NCI-H524 treated with DMSO at 0.1 percent for 48 hours (cell line): ENCODE data around the gene SLC5A9.
"Not testable (repeated sequence)": the region's sequence is repeated elsewhere in the genome, so short reads cannot be mapped to it uniquely, and the experiment has no call there.

ENCODE experiments used
- DNase-seq: peaks from one replicate; lab custom pipeline; 2025; lab: John Stamatoyannopoulos, UW

Gene SLC5A9

GRCh38 chr1:48222501-48223242 lies at the start of gene SLC5A9:
Gene SLC5A9, plus strand, starts transcription at chr1:48222716. Its CDS starts 21 bp downstream, at chr1:48222737.
- DNase-seq, result no peak

- DNase-seq, result no peak
Observed at GRCh38 chr1:48175116-48175515, 47.4 kb upstream of the SLC5A9 start.

- no peak for DNase-seq
Observed at GRCh38 chr1:48177257-48177656, 45.3 kb upstream of the SLC5A9 start.

GRCh38 chr1:48181669-48182367 lies 40.7 kb upstream of the SLC5A9 start:
- DNase-seq, result no peak

- DNase-seq, result peak; percentile 90
Observed at GRCh38 chr1:48182439-48182838, 40.1 kb upstream of the SLC5A9 start.

GRCh38 chr1:48186306-48186839 lies 36.1 kb upstream of the SLC5A9 start:
- no peak for DNase-seq

DNA sequence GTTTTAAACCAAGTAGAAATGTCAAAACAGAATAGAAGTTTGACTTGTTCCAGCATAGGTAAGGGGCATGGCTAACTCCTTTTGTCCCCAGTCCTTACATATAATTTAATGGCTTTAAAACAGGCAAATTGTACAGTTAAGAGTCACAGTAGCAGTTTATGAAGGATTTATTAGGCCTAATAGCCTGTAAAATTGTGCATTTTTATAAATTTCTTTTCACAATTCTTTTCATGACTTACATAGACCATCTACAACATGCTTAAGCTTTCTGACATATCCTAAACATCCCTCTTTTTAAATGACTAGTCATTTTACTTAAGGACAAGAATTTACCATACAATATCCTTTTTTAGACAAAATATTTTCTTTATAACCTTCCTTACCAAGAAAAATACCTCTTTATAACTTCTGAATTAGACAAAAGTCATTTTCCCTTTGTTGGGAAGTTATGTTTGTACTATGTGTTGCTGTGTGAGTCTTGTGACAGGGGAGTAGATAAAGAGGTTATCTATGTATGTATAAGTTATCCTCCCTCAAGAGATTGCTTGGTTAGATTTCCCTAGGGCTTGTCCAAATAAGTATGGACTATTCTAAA lies 34.5 kb upstream of the SLC5A9 start:
- no peak for DNase-seq

DNA sequence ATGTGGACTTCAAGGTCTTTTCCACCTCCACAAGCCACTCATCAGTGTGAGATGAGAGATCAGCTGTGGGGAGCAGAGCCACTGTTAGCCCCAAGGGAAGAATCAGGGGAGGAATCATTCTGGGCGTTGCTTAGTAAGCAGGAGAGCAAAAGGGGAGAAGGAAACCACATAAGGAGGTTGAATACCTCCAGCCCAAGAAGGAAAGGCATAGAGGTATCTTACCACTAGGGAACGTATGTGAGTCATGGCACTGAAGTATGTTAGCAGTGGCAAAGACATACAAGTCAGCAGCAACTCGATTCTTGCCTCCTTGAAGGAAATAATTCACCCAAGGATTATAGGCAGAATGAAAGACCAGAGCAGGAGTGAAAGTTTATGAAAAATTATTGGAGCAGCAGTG lies 31.6 kb upstream of the SLC5A9 start:
- DNase-seq, result no peak

GRCh38 chr1:48194801-48195200 lies 27.7 kb upstream of the SLC5A9 start:
- DNase-seq, result no peak

GRCh38 chr1:48196237-48196636 lies 26.3 kb upstream of the SLC5A9 start:
- DNase-seq, result no peak

DNA sequence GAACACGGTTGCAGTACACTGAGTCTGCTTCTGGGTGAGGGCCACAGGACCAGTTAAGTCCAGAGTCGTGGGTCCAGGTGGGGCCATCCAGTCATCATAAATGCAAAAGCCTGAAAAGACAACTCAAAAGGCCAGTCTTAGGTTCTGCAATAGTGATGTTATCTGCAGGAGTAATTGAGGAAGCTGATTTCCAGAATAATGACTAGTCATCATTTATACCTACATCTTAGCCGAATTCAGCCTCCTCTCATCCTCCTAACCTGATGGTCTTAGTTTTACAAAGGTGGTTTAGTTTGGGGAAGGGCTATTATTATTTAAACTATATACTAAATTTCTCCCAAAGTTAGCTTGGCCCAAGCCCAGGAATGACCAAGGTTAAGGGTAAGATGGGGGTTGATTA lies 23.5 kb upstream of the SLC5A9 start:
- DNase-seq, result no peak

DNA sequence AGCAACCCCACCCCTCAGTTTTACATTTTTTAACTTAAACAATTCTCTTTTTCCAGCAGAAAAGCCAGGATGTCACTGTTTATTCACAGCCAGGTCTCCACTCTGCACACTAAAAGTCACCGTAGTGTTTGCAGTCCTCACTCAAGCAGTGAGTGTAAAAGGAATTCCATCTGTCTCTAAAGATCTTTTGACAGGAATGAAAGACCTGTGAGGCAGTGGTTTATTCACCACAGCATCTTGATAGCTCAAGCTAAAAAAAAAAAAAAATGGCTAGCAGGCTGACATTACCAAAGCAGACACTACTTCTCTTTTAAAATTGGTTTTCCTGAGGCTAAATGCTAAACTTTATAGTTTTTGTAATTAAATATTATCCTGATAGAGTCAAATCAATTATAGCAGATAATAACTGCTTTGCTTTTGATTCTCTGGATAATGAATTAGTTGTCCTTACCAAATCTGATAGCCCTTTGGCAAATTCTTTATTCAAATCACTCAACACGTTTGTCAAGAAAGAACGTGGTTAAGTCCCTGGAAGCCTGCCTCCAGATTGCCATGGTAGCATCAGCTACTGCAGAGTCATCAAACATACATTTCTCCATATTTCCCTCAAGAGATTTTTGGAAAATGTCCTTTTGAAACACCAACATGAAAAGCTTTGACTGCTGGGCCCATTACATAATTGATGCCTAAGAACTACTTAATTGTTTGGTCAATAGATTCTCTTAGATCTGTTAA lies 22.2 kb upstream of the SLC5A9 start:
- DNase-seq, result no peak

DNA sequence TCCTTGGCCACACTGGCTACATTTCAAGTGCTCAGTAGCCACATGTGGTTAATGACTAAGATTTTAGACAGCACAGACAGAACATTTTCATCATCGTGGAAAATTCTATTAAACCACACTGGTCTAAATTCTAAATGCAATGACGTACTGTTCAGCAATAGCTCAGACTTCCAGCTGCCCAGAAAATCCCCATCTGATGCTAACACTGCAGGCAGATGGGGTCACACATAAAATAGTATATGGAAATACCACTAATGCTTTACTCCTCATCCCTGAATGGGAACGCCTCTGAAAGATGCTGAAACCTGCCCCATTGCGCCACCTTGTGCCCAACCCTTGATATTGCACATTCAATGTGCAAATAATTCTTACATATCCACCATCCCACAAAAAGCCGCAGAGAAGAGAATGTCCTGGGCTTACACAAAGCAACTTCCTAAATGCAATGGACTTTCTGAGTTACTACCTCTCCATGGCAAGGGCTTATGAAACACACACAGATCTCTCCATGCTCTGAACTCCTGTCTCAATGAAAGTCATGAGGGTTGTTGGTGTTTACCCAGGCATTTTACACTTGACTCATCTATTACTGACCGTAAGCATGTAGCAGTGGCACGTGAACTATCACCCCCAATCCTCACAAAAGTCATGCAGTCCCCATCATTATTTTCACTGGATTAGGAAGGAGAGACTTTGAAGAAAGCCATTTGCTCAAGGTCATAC lies 20.3 kb upstream of the SLC5A9 start:
- DNase-seq, result peak; percentile 65

GRCh38 chr1:48203287-48203900 lies 19.1 kb upstream of the SLC5A9 start:
- DNase-seq, result no peak

- no peak for DNase-seq
Observed at GRCh38 chr1:48205522-48205921, 17.0 kb upstream of the SLC5A9 start.

DNA sequence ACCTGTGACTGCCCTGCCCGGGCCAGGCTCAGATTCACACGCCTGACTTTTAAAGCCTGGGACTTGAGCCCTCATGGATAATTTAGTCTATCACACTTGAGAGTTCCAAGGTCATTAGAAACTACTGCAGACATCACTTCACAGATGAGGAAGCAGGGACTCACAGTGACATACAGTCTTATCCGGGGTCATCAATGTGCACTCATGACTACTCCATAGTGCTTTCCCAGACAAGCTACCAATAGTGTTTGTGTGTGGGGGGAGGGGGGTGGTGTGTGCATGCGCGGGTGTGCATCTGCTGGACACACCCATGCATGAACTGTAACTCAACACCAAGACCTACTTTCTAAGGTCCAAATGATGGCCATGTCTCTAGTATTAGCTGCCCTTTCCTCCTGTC lies 16.1 kb upstream of the SLC5A9 start:
- DNase-seq, result no peak

- DNase-seq, result no peak
Observed at GRCh38 chr1:48207131-48207530, 15.4 kb upstream of the SLC5A9 start.

- DNase-seq, result no peak
Observed at GRCh38 chr1:48207536-48208075, 14.9 kb upstream of the SLC5A9 start.

- DNase-seq, result no peak
Observed at GRCh38 chr1:48208251-48208650, 14.3 kb upstream of the SLC5A9 start.

DNA sequence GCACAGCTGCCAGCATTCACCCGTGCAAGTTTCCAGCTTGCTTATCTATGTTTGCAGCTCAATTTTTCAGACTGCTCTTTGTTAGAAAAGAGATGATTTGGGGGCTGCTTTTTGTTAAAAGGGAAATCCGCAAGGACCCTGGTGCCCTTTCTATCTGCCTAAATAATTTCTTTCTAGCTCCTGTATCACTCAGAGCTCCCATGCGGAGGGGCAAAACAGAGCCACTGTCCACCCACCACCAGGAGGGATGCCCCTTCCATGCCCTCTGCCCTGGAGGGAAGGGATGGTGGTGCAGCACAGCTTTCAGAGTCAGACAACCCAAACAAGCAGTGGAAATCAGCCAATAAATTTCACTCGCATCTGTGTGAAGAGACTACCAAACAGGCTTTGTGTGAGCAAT lies 13.9 kb upstream of the SLC5A9 start:
- no peak for DNase-seq

GRCh38 chr1:48213462-48213861 lies 9.1 kb upstream of the SLC5A9 start:
- not testable (repeated sequence) for DNase-seq
